Fibroblast of lung (primary cell): ENCODE results near the gene DARS1. TPM values are rescaled to one million over a fixed set of nuclear protein-coding genes. Genes with fewer than 3 reads are reported as not detected.
A peak's percentile ranks its signal among the peaks of the same experiment; 100 is the strongest.

Experiments used
- DNase-seq, 2 donors: peaks; one replicate each; pipeline versions ENCODE4 v3.0.0 to v3.0.0-alpha.2; 2010; ENCODE audit warnings: low read depth in 2 of 2
- H2AFZ ChIP-seq: 2 replicates; pipeline ENCODE4 v1.5.1; 2012; ENCODE audit warnings: low read length, control low read depth, inconsistent platforms
- H3K27ac ChIP-seq: 2 replicates; pipeline ENCODE4 v1.5.1; 2011; ENCODE audit warnings: low read length, control low read depth; ENCODE audit not compliant: insufficient read depth
- H3K27me3 ChIP-seq: 2 replicates; pipeline ENCODE4 v1.5.1; 2011; ENCODE audit warnings: mild to moderate bottlenecking, low read length; ENCODE audit not compliant: control insufficient read depth, insufficient read depth
- H3K36me3 ChIP-seq: 2 replicates; pipeline ENCODE4 v1.5.1; 2011; ENCODE audit warnings: low read length; ENCODE audit not compliant: control insufficient read depth, insufficient read depth
- H3K4me1 ChIP-seq: 2 replicates; pipeline ENCODE4 v1.5.1; 2011; ENCODE audit warnings: low read length; ENCODE audit not compliant: control insufficient read depth, insufficient read depth; ENCODE audit errors: extremely low read depth
- H3K4me2 ChIP-seq: 2 replicates; pipeline ENCODE4 v1.5.1; 2011; ENCODE audit warnings: low read length, control low read depth; ENCODE audit not compliant: insufficient read depth; ENCODE audit errors: extremely low read depth
- H3K4me3 ChIP-seq, 4 experiments: fragments of 200-600 bp in 1 of 4; sonication (generic) in 1 of 4; replicated peaks in 1 of 4; 2 replicates each; pipeline ENCODE4 v1.5.1; 2011 to 2016; ENCODE audit warnings: low read length in 4 of 4, low read depth in 3 of 4, mild to moderate bottlenecking in 3 of 4, control low read depth in 2 of 4, inconsistent platforms in 1 of 4, mixed read lengths in 1 of 4; ENCODE audit not compliant: insufficient read depth in 1 of 4; ENCODE audit errors: control extremely low read depth in 1 of 4
- H3K79me2 ChIP-seq: 2 replicates; pipeline ENCODE4 v1.5.1; 2012; ENCODE audit warnings: mild to moderate bottlenecking, low read length, inconsistent platforms; ENCODE audit not compliant: control insufficient read depth, insufficient read depth
- H3K9ac ChIP-seq: 2 replicates; pipeline ENCODE4 v1.5.1; 2011; ENCODE audit warnings: mild to moderate bottlenecking, low read length, control low read depth; ENCODE audit not compliant: insufficient read depth
- H3K9me3 ChIP-seq: 2 replicates; pipeline ENCODE4 v1.5.1; 2012; ENCODE audit warnings: low read depth, low read length; ENCODE audit not compliant: control insufficient read depth, insufficient read depth
- H4K20me1 ChIP-seq: 2 replicates; pipeline ENCODE4 v1.5.1; 2011; ENCODE audit warnings: low read length; ENCODE audit not compliant: control insufficient read depth, insufficient read depth; ENCODE audit errors: extremely low read depth
- CTCF ChIP-seq, 2 donors: IDR thresholded peaks in 1 of 2; conservative IDR thresholded peaks in 1 of 2; 1 replicate in 1 of 2; 2 replicates in 1 of 2; pipeline ENCODE4 v1.5.1; 2011 to 2012; ENCODE audit warnings: low read length in 2 of 2, control low read depth in 1 of 2, inconsistent platforms in 1 of 2, low read depth in 1 of 2, mild to moderate bottlenecking in 1 of 2
- EZH2 ChIP-seq: IDR thresholded peaks from 2 replicates; pipeline ENCODE4 v1.5.1; 2012; ENCODE audit warnings: low read length, control low read depth, mild to moderate bottlenecking; ENCODE audit errors: missing control alignments
- polyA plus RNA-seq, 2 donors: library from polyadenylated mRNA; depleted of rRNA in 1 of 2; stranded (reverse) in 1 of 2; unstranded in 1 of 2; fragments of >200 nt; gene quantifications; 2 replicates each; pipeline ENCODE4 v1.2.1, GENCODE V29; 2011 to 2012; ENCODE audit warnings: missing spikeins in 1 of 2
- total RNA-seq: library from RNA; depleted of rRNA; stranded (reverse); fragments of >200 nt; gene quantifications from 2 replicates; pipeline ENCODE4 v1.2.1, GENCODE V29; 2014

The DARS1 gene
- total and polyA plus RNA-seq, 2 donors (not counting 1 experiment from before 2014, with no cell fraction given), result 75.5 to 110 TPM

DNA sequence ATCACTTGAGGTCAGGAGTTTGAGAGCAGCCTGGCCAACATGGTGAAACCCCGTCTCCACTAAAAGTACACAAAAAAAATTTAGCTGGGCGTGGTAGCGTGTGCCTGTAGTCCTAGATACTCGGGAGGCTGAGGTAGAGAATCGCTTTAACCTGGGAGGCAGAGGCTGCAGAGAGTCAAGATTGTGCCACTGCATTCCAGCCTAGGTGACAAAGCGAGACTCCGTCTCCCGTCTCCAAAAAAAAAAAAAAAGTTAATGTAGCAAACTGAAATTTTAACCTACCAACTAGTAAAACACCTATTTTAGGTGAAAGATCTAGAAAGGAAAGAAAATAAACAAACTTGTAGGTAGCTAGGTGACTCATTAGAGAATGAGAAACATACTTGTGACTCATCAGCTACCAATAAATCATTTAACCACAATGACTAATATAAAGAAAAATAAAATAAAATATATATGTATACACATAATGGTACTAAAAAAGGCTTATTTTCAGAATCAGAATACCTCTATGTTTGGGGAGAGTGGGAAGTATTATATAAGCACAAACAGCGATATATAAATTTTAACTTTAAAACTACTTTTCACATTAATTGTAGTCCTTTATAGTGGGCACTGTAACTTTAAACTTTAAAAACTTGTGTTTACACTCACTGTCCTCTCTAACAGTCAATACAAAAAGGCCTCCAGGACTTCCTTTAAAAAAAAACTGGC is 36.6 kb downstream of the DARS1 start:
- Histone ChIP-seq H3K27ac (no peak overlapping the region), H3K4me1 (no peaks in the 10 kb centered on the region), H3K79me2 (no peaks in the 10 kb centered on the region), H3K36me3 (no peaks in the 10 kb centered on the region), H3K9me3 (no peaks in the 10 kb centered on the region), H4K20me1 (no peaks in the 10 kb centered on the region), H3K9ac (no peak overlapping the region), H3K4me3 (no peak overlapping the region), H3K4me2 (no peak overlapping the region), H3K27me3 (no peaks in the 10 kb centered on the region), H2AFZ (no peak overlapping the region)
- TF ChIP-seq CTCF (conservative IDR thresholded peaks at IDR 0.05 in 1 of 2, IDR thresholded peaks at IDR 0.05 in 1 of 2; ENCODE audit: low read depth in 1 of 2, low read length in 2 of 2) (no peak), EZH2 (no peak)
- peak; percentile 79 to 85 for DNase-seq

GRCh38 chr2:135948141-135948540 is 37.3 kb downstream of the DARS1 start:
- Histone ChIP-seq H4K20me1 (no peaks in the 10 kb centered on the region), H3K4me3 (no peak overlapping the region), H3K9ac (no peak overlapping the region), H3K27me3 (no peaks in the 10 kb centered on the region), H2AFZ (no peak overlapping the region), H3K9me3 (no peaks in the 10 kb centered on the region), H3K27ac (no peak overlapping the region), H3K4me2 (no peak overlapping the region), H3K79me2 (no peaks in the 10 kb centered on the region), H3K36me3 (no peaks in the 10 kb centered on the region), H3K4me1 (no peaks in the 10 kb centered on the region)
- no peak for DNase-seq
- TF ChIP-seq CTCF (conservative IDR thresholded peaks at IDR 0.05 in 1 of 2, IDR thresholded peaks at IDR 0.05 in 1 of 2; ENCODE audit: low read depth in 1 of 2, low read length in 2 of 2) (no peak), EZH2 (no peak)

DNA sequence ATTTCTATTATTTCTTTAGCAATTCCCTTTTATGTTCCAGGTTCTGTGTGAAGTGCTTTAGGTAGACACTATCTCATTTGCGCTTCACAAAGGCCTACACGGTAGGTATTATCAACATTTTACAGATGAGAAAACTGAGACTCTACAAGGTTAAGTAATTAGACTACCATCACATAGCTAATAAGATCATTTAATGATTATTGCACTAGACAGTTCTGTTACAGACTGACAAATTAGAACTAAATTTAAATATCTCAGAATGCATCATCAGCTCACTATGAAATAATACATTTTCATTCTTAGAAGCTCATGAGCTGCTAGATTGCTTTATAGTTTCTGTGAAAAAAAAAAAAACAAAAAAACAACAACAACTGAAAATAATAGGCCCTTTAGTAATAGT is 37.9 kb downstream of the DARS1 start:
- H3K4me3 ChIP-seq, result no peak overlapping the region
- no peaks in the 10 kb centered on the region for H3K79me2 ChIP-seq
- no peaks in the 10 kb centered on the region for H3K4me1 ChIP-seq
- H2AFZ ChIP-seq, result no peak overlapping the region
- no peak for TF ChIP-seq EZH2
- H3K9me3 ChIP-seq, result no peaks in the 10 kb centered on the region
- DNase-seq, result no peak
- H3K27ac ChIP-seq, result no peak overlapping the region
- H3K4me2 ChIP-seq, result no peak overlapping the region
- no peaks in the 10 kb centered on the region for H3K27me3 ChIP-seq
- no peaks in the 10 kb centered on the region for H4K20me1 ChIP-seq
- no peaks in the 10 kb centered on the region for H3K36me3 ChIP-seq
- no peak overlapping the region for H3K9ac ChIP-seq
